Kidney epithelial cell (primary cell): ENCODE data around the gene SYT17. TPM values are rescaled to one million over a fixed set of nuclear protein-coding genes. Genes with fewer than 3 reads are reported as not detected.

Experiments
- DNase-seq: peaks from one replicate; pipeline ENCODE4 v3.0.0-alpha.2; 2010; ENCODE audit warnings: low read depth
- H3K27me3 ChIP-seq: 2 replicates; pipeline ENCODE4 v1.6.0; 2011; ENCODE audit warnings: low read length; ENCODE audit not compliant: control insufficient read depth, insufficient read depth
- H3K36me3 ChIP-seq: 2 replicates; pipeline ENCODE4 v1.5.1; 2011; ENCODE audit warnings: low read length; ENCODE audit not compliant: control insufficient read depth, insufficient read depth
- H3K4me3 ChIP-seq: 2 replicates; pipeline ENCODE4 v1.5.1; 2011; ENCODE audit warnings: low read depth, mild to moderate bottlenecking, control low read depth, low read length
- total RNA-seq: library from RNA; depleted of rRNA; stranded (reverse); fragments of >200 nt; gene quantifications from 2 replicates; pipeline ENCODE4 v1.2.3, GENCODE V29; 2015
- TF ChIP-seq, protein P1 (sequence below): IDR thresholded peaks from 2 replicates; pipeline ENCODE4 v1.5.1; 2011; ENCODE audit warnings: mild to moderate bottlenecking, moderate library complexity, low read length, control low read depth, inconsistent platforms; ENCODE audit not compliant: insufficient read depth, poor library complexity, severe bottlenecking

SYT17 gene
- total RNA-seq, 1 donor from 2014 or later, result 0.63 TPM

DNA sequence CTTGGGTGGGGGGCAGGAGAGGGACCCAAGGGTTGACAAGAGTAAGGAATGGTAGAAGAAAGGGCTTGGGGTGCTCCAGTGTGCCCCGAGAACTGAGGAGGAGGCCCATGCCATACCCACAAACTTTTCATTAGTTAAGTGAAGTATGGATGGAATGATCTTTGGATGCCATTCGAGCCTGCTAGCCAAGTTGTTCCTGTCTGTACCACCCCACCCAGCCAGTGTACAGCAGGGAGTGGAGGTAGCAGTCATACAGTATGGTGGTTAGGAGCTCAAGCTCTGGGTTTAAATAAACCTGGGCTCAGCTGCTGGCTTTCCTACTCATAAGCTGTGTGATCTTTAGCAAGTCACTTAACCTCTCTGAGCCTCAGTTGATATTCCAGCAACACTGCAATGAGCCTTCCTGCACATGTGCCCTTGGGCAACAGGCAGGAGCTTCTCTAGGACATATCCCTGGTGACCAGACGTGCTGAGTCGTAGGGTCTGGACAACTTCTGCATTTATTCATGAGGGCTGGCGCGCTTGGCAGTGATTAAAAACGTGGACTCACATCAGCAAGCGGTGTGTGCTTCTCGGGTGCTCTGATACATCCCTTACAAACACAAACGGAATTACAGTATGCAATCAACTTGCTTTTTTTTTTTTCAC is 31.4 kb upstream of the SYT17 start:
- Histone ChIP-seq H3K27me3 (no peaks in the 10 kb centered on the region), H3K36me3 (no peaks in the 10 kb centered on the region), H3K4me3 (no peak overlapping the region)
- no peak for DNase-seq
- TF ChIP-seq, protein P1, sequence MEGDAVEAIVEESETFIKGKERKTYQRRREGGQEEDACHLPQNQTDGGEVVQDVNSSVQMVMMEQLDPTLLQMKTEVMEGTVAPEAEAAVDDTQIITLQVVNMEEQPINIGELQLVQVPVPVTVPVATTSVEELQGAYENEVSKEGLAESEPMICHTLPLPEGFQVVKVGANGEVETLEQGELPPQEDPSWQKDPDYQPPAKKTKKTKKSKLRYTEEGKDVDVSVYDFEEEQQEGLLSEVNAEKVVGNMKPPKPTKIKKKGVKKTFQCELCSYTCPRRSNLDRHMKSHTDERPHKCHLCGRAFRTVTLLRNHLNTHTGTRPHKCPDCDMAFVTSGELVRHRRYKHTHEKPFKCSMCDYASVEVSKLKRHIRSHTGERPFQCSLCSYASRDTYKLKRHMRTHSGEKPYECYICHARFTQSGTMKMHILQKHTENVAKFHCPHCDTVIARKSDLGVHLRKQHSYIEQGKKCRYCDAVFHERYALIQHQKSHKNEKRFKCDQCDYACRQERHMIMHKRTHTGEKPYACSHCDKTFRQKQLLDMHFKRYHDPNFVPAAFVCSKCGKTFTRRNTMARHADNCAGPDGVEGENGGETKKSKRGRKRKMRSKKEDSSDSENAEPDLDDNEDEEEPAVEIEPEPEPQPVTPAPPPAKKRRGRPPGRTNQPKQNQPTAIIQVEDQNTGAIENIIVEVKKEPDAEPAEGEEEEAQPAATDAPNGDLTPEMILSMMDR, result no peak

DNA sequence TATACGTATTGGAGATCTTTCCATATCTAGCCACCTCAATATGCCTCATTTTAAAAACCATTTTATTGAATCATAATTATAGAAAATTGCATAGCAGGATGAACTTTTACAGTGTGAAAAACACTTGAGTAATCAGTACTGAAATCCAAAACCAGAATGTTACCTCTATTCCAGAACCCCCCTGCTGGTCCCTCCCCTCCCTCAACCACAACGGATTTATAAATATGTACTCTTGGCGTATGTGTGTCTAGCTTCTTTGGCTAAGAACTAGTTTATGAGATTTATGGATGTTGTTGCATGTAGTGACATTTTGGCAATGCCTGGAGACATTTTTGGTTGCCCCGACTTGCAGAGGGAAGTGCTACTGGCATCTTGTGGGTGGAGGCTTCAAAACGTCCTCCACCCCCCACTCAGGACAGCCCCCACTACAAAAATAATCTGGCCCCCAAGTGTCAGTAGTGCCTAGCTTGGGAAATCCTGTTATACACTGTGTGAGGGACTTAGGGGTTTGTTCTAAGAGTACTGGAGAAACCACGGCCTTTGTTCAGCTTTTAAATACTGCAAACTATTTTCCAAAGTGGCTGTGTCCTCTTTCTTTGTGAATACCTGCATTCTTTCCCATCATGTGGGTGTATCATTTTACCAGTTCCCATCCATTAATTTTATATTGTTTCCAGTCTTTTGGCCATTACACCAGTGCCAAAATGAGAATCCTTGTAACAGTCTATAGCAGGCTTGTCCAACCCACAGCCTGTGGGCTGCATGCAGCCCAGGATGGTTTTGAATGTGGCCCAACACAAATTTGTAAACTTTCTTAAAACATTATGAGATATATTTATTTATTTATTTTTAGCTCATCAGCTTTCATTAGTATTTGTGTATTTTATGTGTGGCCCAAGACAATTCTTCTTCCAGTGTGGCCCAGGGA is 30.6 kb upstream of the SYT17 start:
- no peak overlapping the region for H3K4me3 ChIP-seq
- TF ChIP-seq, protein P1, result no peak
- no peaks in the 10 kb centered on the region for H3K36me3 ChIP-seq
- DNase-seq, result no peak
- no peaks in the 10 kb centered on the region for H3K27me3 ChIP-seq

DNA sequence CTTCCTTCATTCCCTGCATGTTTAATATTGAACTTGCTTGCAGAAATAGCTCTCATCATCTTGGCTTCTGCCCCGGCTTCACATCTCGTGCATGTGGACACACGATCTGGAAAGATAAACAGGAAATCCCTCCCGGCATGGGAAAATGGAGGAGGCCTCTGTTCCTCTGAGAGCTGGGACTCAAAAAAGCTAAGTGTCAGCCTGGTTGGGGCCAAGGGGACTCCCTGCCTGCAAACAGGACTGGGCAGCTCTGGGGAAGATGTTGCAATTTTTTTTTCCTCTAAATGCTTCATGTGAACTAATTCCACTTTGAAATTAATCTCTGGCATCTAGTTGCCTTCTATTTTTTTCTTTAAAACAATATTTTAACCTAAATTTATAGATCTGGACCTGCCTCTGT is 29.4 kb upstream of the SYT17 start:
- no peaks in the 10 kb centered on the region for H3K36me3 ChIP-seq
- H3K27me3 ChIP-seq, result no peaks in the 10 kb centered on the region
- H3K4me3 ChIP-seq, result no peak overlapping the region
- TF ChIP-seq, protein P1, result no peak
- no peak for DNase-seq

DNA sequence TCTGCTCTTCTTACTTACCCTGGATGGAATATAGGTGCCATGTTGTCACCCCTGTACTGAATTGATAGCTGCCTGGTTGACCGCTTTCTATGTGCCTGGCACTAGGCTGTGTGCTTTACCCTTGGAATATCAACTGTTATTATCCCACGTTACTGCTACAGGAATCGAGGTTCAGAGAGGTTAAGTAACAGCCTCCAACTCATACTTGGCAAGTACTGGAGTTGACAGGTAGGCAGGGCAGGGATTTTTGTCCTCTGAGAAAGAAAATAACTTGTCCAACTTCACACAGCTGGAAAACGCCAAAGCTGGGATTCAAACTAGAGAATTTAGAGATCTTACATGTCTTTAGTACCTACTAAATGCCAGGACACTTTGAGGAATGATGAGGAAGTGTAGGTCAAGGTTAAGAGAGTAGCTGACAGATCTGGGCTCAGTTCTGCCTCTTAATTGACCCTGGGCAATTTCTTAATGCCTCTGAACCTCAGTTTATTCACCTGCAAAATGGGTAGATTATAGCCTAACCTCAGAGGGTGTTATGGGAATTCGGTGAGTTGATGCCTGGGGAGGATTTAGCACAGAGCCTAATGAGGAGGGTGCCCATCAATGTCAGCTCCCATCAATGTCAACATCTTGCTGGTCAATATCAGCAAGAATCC is 28.5 kb upstream of the SYT17 start:
- Histone ChIP-seq H3K36me3 (no peaks in the 10 kb centered on the region), H3K4me3 (no peak overlapping the region), H3K27me3 (peaks cover 2% of the 10 kb centered on the region)
- TF ChIP-seq, protein P1, result no peak
- DNase-seq, result no peak

DNA sequence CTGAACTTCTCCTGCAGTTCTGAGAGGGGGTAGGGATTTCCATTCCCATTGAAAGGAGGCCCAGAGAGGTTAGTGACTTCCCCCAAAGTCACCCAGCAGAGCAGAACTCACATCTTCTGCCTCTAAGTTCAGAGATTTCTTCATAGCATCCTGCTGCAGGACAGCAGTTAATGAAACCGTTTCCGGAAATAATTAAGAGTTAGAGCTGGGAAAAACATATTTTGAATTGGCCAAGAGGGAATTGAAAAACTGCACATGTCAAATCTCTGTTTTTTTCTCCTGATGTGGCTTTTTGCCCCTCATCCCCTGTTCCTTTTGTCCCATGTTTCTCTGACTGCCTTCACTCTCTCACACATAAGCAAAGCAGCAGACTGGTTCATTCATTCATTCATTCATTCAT is 27.6 kb upstream of the SYT17 start:
- TF ChIP-seq, protein P1, result no peak
- DNase-seq, result no peak
- Histone ChIP-seq H3K4me3 (no peak overlapping the region), H3K36me3 (no peaks in the 10 kb centered on the region), H3K27me3 (peaks cover 3% of the 10 kb centered on the region)
